GM12865 (cell line): ENCODE data around the gene PTPRR.

ENCODE experiments used
- DNase-seq: peaks from one replicate; pipeline ENCODE4 v3.0.0; 2010; ENCODE audit warnings: low read depth
- H3K4me3 ChIP-seq: 2 replicates; pipeline ENCODE4 v1.5.1; 2011; ENCODE audit warnings: mild to moderate bottlenecking, low read depth, low read length, control low read depth
- CTCF ChIP-seq: IDR thresholded peaks from 2 replicates; pipeline ENCODE4 v1.5.1; 2011; ENCODE audit warnings: low read length, control low read depth, low read depth, inconsistent platforms; ENCODE audit not compliant: insufficient read depth; ENCODE audit errors: missing control alignments

The PTPRR gene

GRCh38 chr12:70854881-70855568, 65.5 kb downstream of the PTPRR start:
- H3K4me3 ChIP-seq, result no peak overlapping the region
- no peak for TF ChIP-seq CTCF
- no peak for DNase-seq

GRCh38 chr12:70854138-70854537, 66.4 kb downstream of the PTPRR start:
- H3K4me3 ChIP-seq, result no peak overlapping the region
- no peak for TF ChIP-seq CTCF
- no peak for DNase-seq

GRCh38 chr12:70853326-70853725, 67.2 kb downstream of the PTPRR start:
- no peak for DNase-seq
- no peak overlapping the region for H3K4me3 ChIP-seq
- no peak for TF ChIP-seq CTCF

- no peak overlapping the region for H3K4me3 ChIP-seq
- DNase-seq, result no peak
- TF ChIP-seq CTCF, result no peak
These were observed 68.0 kb downstream of the PTPRR start for GRCh38 chr12:70852416-70853150.

- peak; percentile 2 for DNase-seq
- H3K4me3 ChIP-seq, result no peak overlapping the region
- TF ChIP-seq CTCF, result peak; percentile 11
These were observed 71.1 kb downstream of the PTPRR start for GRCh38 chr12:70849265-70849960.

GRCh38 chr12:70847871-70848270, 72.7 kb downstream of the PTPRR start:
- no peak overlapping the region for H3K4me3 ChIP-seq
- DNase-seq, result no peak
- TF ChIP-seq CTCF, result no peak
